UCSD-AML1 (cell line): ENCODE data around the gene ARHGAP8.
"Not testable (repeated sequence)": the region's sequence is repeated elsewhere in the genome, so short reads cannot be mapped to it uniquely, and the experiment has no call there.

ENCODE experiments used
- DNase-seq: peaks from one replicate; lab custom pipeline; 2025; ENCODE audit not compliant: unreplicated experiment; lab: John Stamatoyannopoulos, UW

ARHGAP8 gene

GRCh38 chr22:44854641-44855040, 102.3 kb downstream of the ARHGAP8 start:
- DNase-seq, result not testable (repeated sequence)

GRCh38 chr22:44855855-44856254, 103.5 kb downstream of the ARHGAP8 start:
- DNase-seq, result no peak

GRCh38 chr22:44858819-44859218, 106.4 kb downstream of the ARHGAP8 start:
- not testable (repeated sequence) for DNase-seq

- DNase-seq, result no peak
Observed at GRCh38 chr22:44859641-44860040, 107.3 kb downstream of the ARHGAP8 start.

GRCh38 chr22:44860311-44860710, 107.9 kb downstream of the ARHGAP8 start:
- DNase-seq, result no peak

GRCh38 chr22:44861245-44861644, 108.9 kb downstream of the ARHGAP8 start:
- no peak for DNase-seq

- DNase-seq, result no peak
Observed at GRCh38 chr22:44862281-44862680, 109.9 kb downstream of the ARHGAP8 start.

GRCh38 chr22:44862981-44863860, 110.8 kb downstream of the ARHGAP8 start:
- DNase-seq, result no peak

GRCh38 chr22:44865193-44866057, 113.0 kb downstream of the ARHGAP8 start:
- DNase-seq, result no peak

- DNase-seq, result no peak
Observed at GRCh38 chr22:44869196-44869595, 116.8 kb downstream of the ARHGAP8 start.

GRCh38 chr22:44870021-44870420, 117.6 kb downstream of the ARHGAP8 start:
- peak; percentile 47 for DNase-seq

GRCh38 chr22:44871782-44872181, 119.4 kb downstream of the ARHGAP8 start:
- DNase-seq, result no peak

GRCh38 chr22:44876921-44877320, 124.5 kb downstream of the ARHGAP8 start:
- DNase-seq, result no peak

- DNase-seq, result no peak
Observed at GRCh38 chr22:44878483-44879300, 126.3 kb downstream of the ARHGAP8 start.

- no peak for DNase-seq
Observed at GRCh38 chr22:44879301-44879680, 126.9 kb downstream of the ARHGAP8 start.

GRCh38 chr22:44880610-44881290, 128.4 kb downstream of the ARHGAP8 start:
- DNase-seq, result no peak

GRCh38 chr22:44881624-44882023, 129.2 kb downstream of the ARHGAP8 start:
- DNase-seq, result no peak

- DNase-seq, result no peak
Observed at GRCh38 chr22:44882226-44882905, 130.0 kb downstream of the ARHGAP8 start.

GRCh38 chr22:44883011-44883421, 130.6 kb downstream of the ARHGAP8 start:
- no peak for DNase-seq

GRCh38 chr22:44884562-44884961, 132.2 kb downstream of the ARHGAP8 start:
- no peak for DNase-seq
